Natural killer cell treated with Interleukin-12 subunit alpha and Interleukin-12 subunit beta and Interleukin-15 and Interleukin-18, amount 100 ng/mL, for 72 hours (primary cell): ENCODE data around the gene PLD5. TPM values are rescaled to one million over a fixed set of nuclear protein-coding genes. Genes with fewer than 3 reads are reported as not detected.
A peak's percentile ranks its signal among the peaks of the same experiment; 100 is the strongest.
"Not testable (repeated sequence)": the region's sequence is repeated elsewhere in the genome, so short reads cannot be mapped to it uniquely, and the experiment has no call there.

Experiments used
- ATAC-seq, 2 donors: fragments of 150-1000 bp; cut with Tn5 transposase in 1 of 2; sonication (Bioruptor Pico), chemical (Tn5 transposase) in 1 of 2; 2 replicates each; pipeline ENCODE4 v1.10.0; 2021
- DNase-seq: peaks from one replicate; pipeline ENCODE4 v3.0.0; 2022; ENCODE audit warnings: low spot score
- H3K27ac Mint-ChIP-seq, 2 donors: 1 replicate in 1 of 2; 2 replicates in 1 of 2; pipeline ENCODE4 v1.8.0; 2022; ENCODE audit warnings: mixed read lengths in 2 of 2, mild to moderate bottlenecking in 1 of 2, moderate library complexity in 1 of 2
- H3K27me3 Mint-ChIP-seq, 2 donors: 1 replicate in 1 of 2; 2 replicates in 1 of 2; pipeline ENCODE4 v1.8.0; 2022; ENCODE audit warnings: mixed read lengths in 2 of 2
- H3K36me3 Mint-ChIP-seq: one replicate; pipeline ENCODE4 v1.8.0; 2022; ENCODE audit warnings: mixed read lengths
- H3K4me1 Mint-ChIP-seq, 2 donors: 1 replicate in 1 of 2; 2 replicates in 1 of 2; pipeline ENCODE4 v1.8.0; 2022; ENCODE audit warnings: low read depth in 2 of 2, mixed read lengths in 2 of 2, mild to moderate bottlenecking in 1 of 2
- H3K4me3 Mint-ChIP-seq: one replicate; pipeline ENCODE4 v1.8.0; 2022; ENCODE audit warnings: mixed read lengths
- H3K9me3 Mint-ChIP-seq: 2 replicates; pipeline ENCODE4 v1.8.0; 2022; ENCODE audit warnings: mixed read lengths
- total RNA-seq, 2 donors: library from RNA; stranded (reverse); gene quantifications; one replicate each; pipeline ENCODE4 v1.2.3, GENCODE V29; 2022

Gene PLD5
- total RNA-seq, 2 donors from 2014 or later: not detected

- H3K27me3 Mint-ChIP-seq: peaks cover 4 to 13% of the 10 kb centered on the region in 2 donors
- H3K27ac Mint-ChIP-seq: no peak overlapping the region
These were observed 95.9 kb downstream of the PLD5 start for GRCh38 chr1:242428399-242429190.

DNA sequence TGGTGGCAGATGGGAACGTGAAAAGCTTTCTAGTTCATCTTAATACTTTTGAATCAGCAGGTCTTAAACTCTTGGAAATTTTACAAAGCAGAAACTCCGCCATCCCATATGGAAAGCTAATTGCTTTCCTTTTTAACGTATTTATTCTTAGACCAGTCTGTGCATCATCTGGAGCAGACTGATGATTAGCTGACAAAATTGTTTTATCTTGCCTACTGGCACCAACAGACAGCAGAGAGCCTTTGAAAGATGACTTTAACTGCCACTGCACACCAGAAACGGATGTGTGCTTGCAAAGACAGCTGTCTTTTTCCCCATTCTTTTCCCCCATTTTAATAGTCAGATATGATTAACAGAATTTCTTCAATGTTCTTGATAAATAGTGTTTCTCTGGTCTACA lies 97.0 kb downstream of the PLD5 start:
- Mint-ChIP-seq H3K4me1 (no peaks in the 10 kb centered on the region), H3K36me3 (no peaks in the 10 kb centered on the region), H3K27ac (no peak overlapping the region), H3K27me3 (peaks cover 4 to 8% of the 10 kb centered on the region in 2 donors), H3K9me3 (peaks cover 11% of the 10 kb centered on the region), H3K4me3 (no peak overlapping the region)
- ATAC-seq (no peak), DNase-seq (no peak)

More at GRCh38 chr1:242428399-242429190, 95.9 kb downstream of the PLD5 start:
- Mint-ChIP-seq H3K36me3 (no peaks in the 10 kb centered on the region), H3K9me3 (peaks cover 12% of the 10 kb centered on the region), H3K4me1 (no peaks in the 10 kb centered on the region), H3K4me3 (no peak overlapping the region)
- DNase-seq: no peak
- no peak for ATAC-seq

DNA sequence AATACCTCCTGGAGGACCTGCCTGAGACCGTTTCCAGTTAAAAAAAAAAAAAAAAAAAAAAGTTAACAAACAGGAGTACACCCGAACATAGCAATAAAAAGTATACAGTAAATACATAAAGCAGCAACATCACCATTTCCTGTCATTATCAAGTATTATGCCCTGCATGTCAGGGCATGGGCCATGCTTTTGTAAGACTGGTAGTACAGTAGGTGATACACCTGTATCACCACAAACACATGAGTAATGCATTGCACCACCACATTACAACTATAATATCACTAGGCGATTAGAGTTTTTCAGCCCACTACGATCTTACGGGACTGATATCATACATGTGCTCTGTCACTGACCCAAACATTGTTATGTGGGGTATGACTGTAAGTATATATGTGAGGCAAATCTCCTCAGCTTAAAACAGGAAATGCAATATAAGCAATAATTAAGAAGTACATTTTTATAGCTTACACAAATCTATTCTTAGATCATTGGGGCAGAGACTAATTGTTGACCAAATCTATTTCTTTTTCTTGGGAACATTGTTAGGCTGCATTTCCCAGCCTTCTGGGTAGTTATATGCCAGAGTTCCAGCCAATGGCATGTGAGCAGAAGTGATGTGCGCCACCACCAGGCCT lies 98.1 kb downstream of the PLD5 start:
- Mint-ChIP-seq H3K4me3 (no peak overlapping the region), H3K9me3 (peaks cover 4% of the 10 kb centered on the region), H3K27ac (no peak overlapping the region), H3K27me3 (peaks cover 1% of the 10 kb centered on the region in 2 donors), H3K4me1 (no peaks in the 10 kb centered on the region), H3K36me3 (no peaks in the 10 kb centered on the region)
- ATAC-seq (no peak), DNase-seq (no peak)

DNA sequence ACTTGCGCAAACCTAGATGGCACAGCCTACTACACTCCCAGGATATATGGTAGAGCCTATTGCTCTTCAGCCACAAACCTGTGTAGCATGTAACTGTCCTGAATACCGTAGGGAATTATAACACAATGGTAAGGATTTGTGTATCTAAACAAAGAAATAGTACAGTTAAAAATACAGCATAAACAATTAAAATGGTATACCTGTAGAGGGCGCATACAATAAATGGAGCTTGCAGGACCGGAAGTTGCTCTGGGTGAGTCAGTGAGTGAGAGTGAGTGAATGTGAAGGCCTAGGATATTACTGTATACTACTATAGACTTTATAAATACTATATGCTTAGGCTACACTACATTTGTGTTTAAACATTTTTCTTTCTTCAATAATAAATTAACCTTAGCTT lies 99.3 kb downstream of the PLD5 start:
- ATAC-seq (no peak), DNase-seq (no peak)
- no peak overlapping the region for H3K4me3 Mint-ChIP-seq
- H3K27ac Mint-ChIP-seq: no peak overlapping the region
- no peaks in the 10 kb centered on the region for H3K4me1 Mint-ChIP-seq
- no peaks in the 10 kb centered on the region for H3K27me3 Mint-ChIP-seq
- no peaks in the 10 kb centered on the region for H3K36me3 Mint-ChIP-seq
- H3K9me3 Mint-ChIP-seq: no peaks in the 10 kb centered on the region

DNA sequence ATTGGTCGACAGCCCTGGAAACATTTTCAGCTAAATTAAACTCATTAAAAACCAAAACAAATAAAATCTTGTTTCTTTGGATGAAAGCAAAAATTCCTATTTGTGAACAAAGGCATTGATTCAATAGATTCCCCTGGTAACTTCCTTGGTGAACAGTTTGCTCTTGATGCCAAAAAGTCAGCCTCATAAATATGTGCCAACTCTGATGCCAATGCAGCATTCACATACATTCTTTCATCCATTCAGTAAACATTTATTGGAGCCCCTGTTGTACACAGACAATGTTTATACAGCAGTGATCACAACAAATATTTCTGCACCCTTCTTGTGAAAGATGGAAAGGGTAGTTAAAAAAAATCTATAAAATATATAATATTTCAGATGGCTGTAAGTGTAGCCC lies 107.8 kb downstream of the PLD5 start:
- no peak for DNase-seq
- no peaks in the 10 kb centered on the region for H3K36me3 Mint-ChIP-seq

DNA sequence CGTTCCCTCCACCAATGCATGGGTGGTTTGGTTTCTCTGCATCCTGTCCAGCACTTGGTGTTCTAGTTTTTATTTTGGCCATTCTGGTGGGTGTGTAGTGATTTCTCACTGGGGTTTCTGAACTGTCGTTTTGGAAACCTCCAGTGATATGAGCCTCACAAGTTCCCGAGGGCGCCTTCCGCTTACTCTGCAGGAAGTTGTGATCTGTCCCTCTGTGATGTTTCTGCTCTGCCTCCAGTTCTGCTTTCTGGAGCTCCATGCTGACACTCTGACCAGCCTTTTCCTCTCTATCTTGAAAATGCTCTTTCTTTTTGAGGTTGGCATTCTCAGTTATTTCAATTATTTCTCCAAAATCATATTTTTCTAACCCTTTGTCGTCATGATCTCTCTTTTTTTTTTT lies 111.6 kb downstream of the PLD5 start:
- H3K36me3 Mint-ChIP-seq: no peaks in the 10 kb centered on the region
- H3K9me3 Mint-ChIP-seq: peaks cover 4% of the 10 kb centered on the region

More for the DNA sequence above, 107.8 kb downstream of the PLD5 start:
- Mint-ChIP-seq H3K9me3 (no peaks in the 10 kb centered on the region), H3K4me3 (no peak overlapping the region), H3K4me1 (no peaks in the 10 kb centered on the region), H3K27ac (no peak overlapping the region), H3K27me3 (peaks cover 0 to 7% of the 10 kb centered on the region in 2 donors)
- no peak for ATAC-seq

DNA sequence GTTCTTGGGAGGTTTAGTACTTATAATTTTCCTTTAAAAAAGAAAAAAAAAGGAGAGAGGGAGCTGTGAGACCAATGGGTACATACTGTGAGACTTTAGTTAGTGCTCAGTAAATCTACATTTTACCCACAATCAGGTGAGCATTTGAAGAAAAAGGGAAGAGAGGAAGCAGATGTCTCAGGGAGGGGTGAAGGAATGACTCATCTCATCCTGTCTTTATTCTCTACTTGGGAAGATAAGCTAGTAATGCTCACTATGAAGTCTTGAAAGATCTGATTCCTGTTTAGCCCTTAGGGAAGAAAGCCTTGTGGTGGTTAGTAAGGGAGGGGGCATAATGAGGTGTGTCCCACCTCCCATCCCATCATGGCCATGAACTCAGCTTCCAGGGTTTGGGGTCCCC lies 112.6 kb downstream of the PLD5 start:
- DNase-seq (no peak), ATAC-seq (no peak)
- Mint-ChIP-seq H3K27ac (no peak overlapping the region), H3K36me3 (no peaks in the 10 kb centered on the region), H3K4me1 (no peaks in the 10 kb centered on the region), H3K4me3 (no peak overlapping the region), H3K9me3 (peaks cover 4% of the 10 kb centered on the region), H3K27me3 (peaks cover 0 to 7% of the 10 kb centered on the region in 2 donors)

More for the DNA sequence above, 111.6 kb downstream of the PLD5 start:
- ATAC-seq: no peak
- Mint-ChIP-seq H3K27ac (no peak overlapping the region), H3K4me3 (no peak overlapping the region), H3K27me3 (peaks cover 0 to 7% of the 10 kb centered on the region in 2 donors), H3K4me1 (no peaks in the 10 kb centered on the region)
- no peak for DNase-seq

DNA sequence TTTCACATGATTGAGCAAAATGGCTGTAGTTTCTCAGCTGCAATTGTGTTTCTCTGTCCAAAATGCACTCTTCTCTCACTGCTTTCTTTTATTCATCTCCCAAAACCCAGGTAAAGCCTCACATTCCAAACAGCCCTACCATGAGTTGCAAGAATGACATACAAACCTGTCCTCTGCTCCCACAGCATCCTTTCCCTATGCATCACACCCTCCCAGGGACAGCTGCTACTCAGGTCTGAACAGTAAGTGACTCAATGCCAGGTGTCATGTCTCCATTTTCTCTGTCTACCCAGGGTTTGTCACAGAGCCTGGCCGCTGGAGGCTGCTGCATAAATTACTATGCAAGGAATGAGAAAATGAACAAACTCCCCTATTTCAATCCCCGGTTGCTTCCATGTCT lies 118.5 kb downstream of the PLD5 start:
- Mint-ChIP-seq H3K4me1 (no peaks in the 10 kb centered on the region), H3K9me3 (peaks cover 8% of the 10 kb centered on the region), H3K36me3 (no peaks in the 10 kb centered on the region), H3K27me3 (no peaks in the 10 kb centered on the region), H3K27ac (no peak overlapping the region), H3K4me3 (no peak overlapping the region)
- no peak for ATAC-seq
- DNase-seq: no peak

DNA sequence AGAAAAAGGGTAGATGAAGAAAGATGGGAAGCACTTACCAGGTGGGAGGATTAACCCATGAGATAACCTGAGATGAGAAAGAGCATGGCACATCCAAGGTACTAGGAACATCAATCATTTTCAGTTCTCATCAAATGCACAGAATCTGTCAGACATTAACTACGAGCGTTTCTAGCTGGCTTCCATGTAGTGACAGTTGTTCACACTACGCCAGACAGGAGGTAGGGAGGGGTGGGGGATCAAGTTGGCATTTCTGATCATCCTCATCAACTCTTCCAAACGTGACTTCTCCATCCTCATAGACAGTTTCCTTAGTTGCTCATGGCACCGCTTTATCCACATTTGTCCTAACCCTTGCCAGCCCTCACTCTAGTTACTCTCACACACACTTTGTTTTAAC lies 120.2 kb downstream of the PLD5 start:
- ATAC-seq (no peak), DNase-seq (no peak)
- Mint-ChIP-seq H3K4me3 (no peak overlapping the region), H3K9me3 (peaks cover 7% of the 10 kb centered on the region), H3K27ac (no peak overlapping the region), H3K36me3 (no peaks in the 10 kb centered on the region), H3K4me1 (no peaks in the 10 kb centered on the region), H3K27me3 (no peaks in the 10 kb centered on the region)

DNA sequence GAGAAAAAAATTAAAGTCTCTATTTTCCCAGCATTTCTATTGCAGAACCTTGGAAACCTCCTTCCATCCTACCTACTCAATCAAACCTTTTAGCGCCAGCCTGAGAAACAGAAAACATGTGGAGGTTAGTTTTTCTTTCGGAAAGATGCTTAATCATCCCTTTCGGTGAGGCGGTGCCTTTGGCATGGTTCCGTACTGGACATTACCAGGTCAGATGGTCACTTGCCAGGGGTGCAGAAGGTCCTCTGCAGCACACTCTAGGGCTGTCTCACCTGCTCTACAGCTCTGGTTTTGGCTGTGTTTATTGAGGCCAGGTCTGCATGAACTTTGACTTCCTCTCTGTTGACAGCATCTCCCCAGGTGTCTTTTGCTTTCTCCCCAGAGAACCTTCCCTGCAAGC lies 121.5 kb downstream of the PLD5 start:
- Mint-ChIP-seq H3K4me3 (no peak overlapping the region), H3K4me1 (no peaks in the 10 kb centered on the region), H3K27me3 (no peaks in the 10 kb centered on the region), H3K36me3 (no peaks in the 10 kb centered on the region), H3K9me3 (peaks cover 4% of the 10 kb centered on the region), H3K27ac (no peak overlapping the region)
- DNase-seq (no peak), ATAC-seq (peak in 1 of 2 donors; percentile 43)

DNA sequence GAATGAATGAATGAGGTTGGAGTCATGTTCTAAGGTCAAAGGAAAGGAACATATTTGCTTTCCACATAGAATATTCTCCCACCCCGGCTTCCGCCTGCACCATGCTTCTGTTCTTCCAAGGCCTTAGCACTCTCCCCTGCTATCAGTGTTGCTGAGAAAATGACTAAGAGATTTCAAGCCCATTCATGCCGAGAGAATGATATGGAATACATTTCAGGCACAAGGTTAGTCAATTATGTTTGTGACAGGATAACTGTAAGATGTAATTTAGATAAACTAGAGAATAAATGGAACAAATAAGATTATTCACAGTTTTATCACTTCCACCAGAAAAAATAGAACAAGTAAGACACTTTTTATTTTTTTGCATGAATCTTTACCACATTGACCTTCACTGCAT lies 122.6 kb downstream of the PLD5 start:
- Mint-ChIP-seq H3K4me3 (no peak overlapping the region), H3K9me3 (peaks cover 8% of the 10 kb centered on the region), H3K27ac (no peak overlapping the region), H3K36me3 (no peaks in the 10 kb centered on the region), H3K27me3 (no peaks in the 10 kb centered on the region), H3K4me1 (no peaks in the 10 kb centered on the region)
- DNase-seq: no peak
- ATAC-seq: no peak

DNA sequence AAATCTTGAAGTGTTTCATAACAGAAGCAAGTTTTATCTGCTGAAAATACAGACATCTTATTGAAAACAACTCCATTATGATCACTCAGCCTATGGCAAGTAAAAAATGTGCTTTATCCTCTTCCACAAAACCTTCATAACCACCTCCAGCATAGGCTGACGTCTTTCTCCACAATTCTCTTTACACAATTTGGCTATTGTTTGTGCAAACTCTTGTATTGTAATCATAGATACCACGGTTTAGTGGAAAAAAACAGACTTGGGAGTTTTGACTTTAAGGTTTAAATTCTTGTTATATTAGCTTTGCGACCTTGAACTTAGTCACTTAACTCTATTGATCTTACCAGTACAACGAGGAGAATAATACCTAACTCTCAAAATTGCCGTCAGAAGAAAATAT lies 126.1 kb downstream of the PLD5 start:
- DNase-seq: no peak
- Mint-ChIP-seq H3K27ac (no peak overlapping the region), H3K4me1 (no peaks in the 10 kb centered on the region), H3K4me3 (no peak overlapping the region), H3K9me3 (peaks cover 10% of the 10 kb centered on the region), H3K36me3 (no peaks in the 10 kb centered on the region), H3K27me3 (no peaks in the 10 kb centered on the region)
- ATAC-seq: no peak

DNA sequence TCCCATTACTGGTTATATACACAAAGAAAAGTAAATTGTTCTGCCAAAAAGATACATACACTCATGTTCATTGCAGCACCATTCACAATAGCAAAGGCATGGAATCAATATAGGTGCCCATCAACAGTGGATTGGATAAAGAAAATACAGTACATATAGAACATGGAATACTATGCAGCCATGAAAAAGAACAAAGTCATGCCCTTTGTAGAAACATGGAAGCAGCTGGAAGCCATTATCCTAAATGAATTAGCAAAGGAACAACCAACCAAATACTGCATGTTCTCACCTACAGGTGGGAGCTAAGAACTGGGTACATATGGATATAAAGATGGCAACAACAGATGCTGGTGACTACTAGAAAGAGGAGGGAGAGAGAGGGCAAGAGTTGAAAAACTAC lies 132.6 kb downstream of the PLD5 start:
- no peak for DNase-seq
- H3K27me3 Mint-ChIP-seq: no peaks in the 10 kb centered on the region
- no peak overlapping the region for H3K4me3 Mint-ChIP-seq
- no peaks in the 10 kb centered on the region for H3K36me3 Mint-ChIP-seq
- no peaks in the 10 kb centered on the region for H3K4me1 Mint-ChIP-seq
- no peak overlapping the region for H3K27ac Mint-ChIP-seq
- peaks cover 12% of the 10 kb centered on the region for H3K9me3 Mint-ChIP-seq
- ATAC-seq: no peak

- H3K27me3 Mint-ChIP-seq, ATAC-seq, DNase-seq, H3K4me1 Mint-ChIP-seq, H3K27ac Mint-ChIP-seq, H3K36me3 Mint-ChIP-seq, H3K4me3 Mint-ChIP-seq: not testable (repeated sequence)
- H3K9me3 Mint-ChIP-seq: peaks cover 16% of the 10 kb centered on the region
These were observed 148.4 kb downstream of the PLD5 start for GRCh38 chr1:242376121-242376520.
